T1000 (cell line): Measurements from ENCODE around the gene CBR4.
"Not testable (repeated sequence)": the region's sequence is repeated elsewhere in the genome, so short reads cannot be mapped to it uniquely, and the experiment has no call there.

Experiments
- DNase-seq: peaks from one replicate; lab custom pipeline; 2025; ENCODE audit warnings: mixed read lengths; lab: John Stamatoyannopoulos, UW

Gene CBR4

GRCh38 chr4:168993714-168994510 lies 16.1 kb downstream of the CBR4 start:
- DNase-seq: no peak

- DNase-seq: not testable (repeated sequence)
Observed at GRCh38 chr4:168992952-168993482, 17.0 kb downstream of the CBR4 start.

GRCh38 chr4:168981942-168982341 lies 28.1 kb downstream of the CBR4 start:
- no peak for DNase-seq

GRCh38 chr4:168981460-168981859 lies 28.6 kb downstream of the CBR4 start:
- no peak for DNase-seq

GRCh38 chr4:168979338-168979737 lies 30.7 kb downstream of the CBR4 start:
- no peak for DNase-seq

GRCh38 chr4:168978001-168978700 lies 31.9 kb downstream of the CBR4 start:
- no peak for DNase-seq

- DNase-seq: no peak
Observed at GRCh38 chr4:168972596-168972995, 37.5 kb downstream of the CBR4 start.

- DNase-seq: no peak
Observed at GRCh38 chr4:168960716-168961115, 49.3 kb downstream of the CBR4 start.

- no peak for DNase-seq
Observed at GRCh38 chr4:168955674-168956073, 54.4 kb downstream of the CBR4 start.

- not testable (repeated sequence) for DNase-seq
Observed at GRCh38 chr4:168952821-168953246, 57.2 kb downstream of the CBR4 start.

GRCh38 chr4:168945291-168945690 lies 64.8 kb downstream of the CBR4 start:
- DNase-seq: no peak

- no peak for DNase-seq
Observed at GRCh38 chr4:168942985-168943384, 67.1 kb downstream of the CBR4 start.
